Measurements from ENCODE around the gene PDE5A. TPM values are rescaled to one million over a fixed set of nuclear protein-coding genes. Genes with fewer than 3 reads are reported as not detected.
"Not testable (repeated sequence)": the region's sequence is repeated elsewhere in the genome, so short reads cannot be mapped to it uniquely, and the experiment has no call there.

The PDE5A gene
- polyA plus RNA-seq, 3 donors: 3.3 to 7.4 (median 7.1) TPM

DNA sequence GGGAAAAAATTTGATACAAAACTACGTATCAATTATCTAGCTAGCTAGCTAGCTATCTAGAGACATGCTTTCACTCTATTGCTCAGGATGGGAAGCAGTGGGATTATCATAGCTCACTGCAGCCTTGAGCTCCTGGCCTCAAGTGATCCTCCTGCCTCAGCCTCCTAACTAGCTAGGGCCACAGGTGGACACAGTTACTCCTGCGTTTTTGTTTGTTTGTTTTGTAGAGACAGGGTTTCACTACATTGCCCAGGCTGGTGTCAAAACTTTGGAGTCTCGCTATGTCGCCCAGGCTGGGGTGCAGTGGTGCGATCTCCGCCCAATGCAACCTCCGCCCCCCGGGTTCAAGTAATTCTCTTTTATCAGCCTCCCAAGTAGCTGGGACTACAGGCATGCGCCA is 175.3 kb downstream of the PDE5A start:
- H3K27ac ChIP-seq (ENCODE audit: low read depth, low read length): not testable (repeated sequence)
- 87 to 96% (median 95%) methylated on average over 9 of the region's 9 CpGs for WGBS, 3 donors

DNA sequence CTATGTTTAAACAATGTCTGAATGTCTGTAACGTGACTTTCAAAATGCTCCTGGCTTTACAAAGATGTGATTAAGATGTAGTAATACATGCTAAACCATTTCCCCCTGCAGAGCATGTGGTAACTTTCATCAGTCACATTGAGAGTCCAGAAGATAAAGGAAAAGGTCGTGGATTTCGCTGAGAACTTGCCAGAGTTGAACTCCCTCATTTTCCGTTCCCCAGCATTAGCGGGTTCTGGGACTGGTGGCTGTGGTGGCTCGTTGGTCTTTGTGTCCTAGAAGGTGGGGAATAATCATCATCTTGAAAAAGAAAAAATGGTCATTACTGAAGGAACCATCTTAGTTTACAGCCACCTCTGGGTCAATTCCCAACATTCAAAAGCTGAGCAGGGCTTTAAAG is 178.8 kb downstream of the PDE5A start:
- H3K27ac ChIP-seq (ENCODE audit: low read depth, low read length): not testable (repeated sequence)
- 71 to 78% (median 74%) methylated on average over 6 of the region's 6 CpGs for WGBS, 3 donors

Measured in adipose tissue (tissue), 3 donors.